GM13977 (cell line): ENCODE results near the gene MOV10.

Experiments
- DNase-seq: peaks from one replicate; pipeline ENCODE4 v3.0.0; 2012; ENCODE audit warnings: low spot score
- CTCF ChIP-seq: IDR thresholded peaks from 2 replicates; pipeline ENCODE4 v1.5.1; 2012; ENCODE audit warnings: mild to moderate bottlenecking, control low read depth; ENCODE audit not compliant: insufficient read depth; ENCODE audit errors: extremely low read depth, missing control alignments
- in situ Hi-C: fragments of 300-500 bp; cut with MboI; formaldehyde crosslinking; loops from one replicate; pipeline ENCODE4 v1.12.0; 2022; ENCODE audit warnings: low sequenced_read_pairs, low pct_unique_long_range_greater_than_20kb, mixed read lengths, inconsistent platforms; ENCODE audit not compliant: unreplicated experiment

MOV10 gene

DNA sequence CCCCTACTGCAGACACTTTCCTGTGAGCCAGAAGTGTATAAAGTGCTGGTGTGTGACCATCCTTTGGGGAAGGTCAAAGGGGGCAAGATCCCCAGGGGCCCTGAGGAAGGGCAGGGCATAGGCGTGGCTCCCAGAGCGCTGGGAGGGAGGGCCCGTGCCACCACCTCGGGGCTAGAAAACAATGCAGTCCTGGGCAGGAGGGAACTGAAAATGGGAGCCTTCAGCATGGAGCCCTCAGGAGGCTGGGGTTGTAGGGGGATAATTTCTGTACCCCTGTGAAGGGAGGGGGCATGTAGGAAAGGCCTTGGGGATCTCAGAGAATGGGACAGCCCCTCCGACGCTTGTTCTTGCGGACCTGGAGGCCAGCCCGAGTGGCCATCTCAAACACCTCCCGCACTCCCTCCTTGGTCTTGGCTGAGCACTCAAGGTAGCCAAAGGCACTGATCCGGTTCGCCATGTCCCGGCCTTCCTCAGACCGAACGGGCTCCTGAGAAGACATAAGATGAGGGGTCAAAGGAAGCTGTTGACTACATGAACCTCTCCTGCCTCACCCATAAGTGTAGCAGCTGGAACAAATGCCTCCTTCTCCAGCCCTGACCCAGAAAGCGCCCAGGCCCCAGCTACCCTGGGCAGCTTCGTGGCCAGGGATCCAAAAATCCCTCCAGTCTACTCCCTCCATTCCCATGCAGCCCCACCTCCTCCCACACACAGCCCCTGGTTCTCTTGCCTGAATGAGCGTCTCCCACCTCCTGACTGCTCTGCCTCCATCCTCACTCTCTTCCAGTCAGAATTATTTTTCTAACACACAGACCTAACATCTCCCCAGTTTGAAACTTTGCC is 27.0 kb downstream of the MOV10 start:
- no peak for TF ChIP-seq CTCF
- in situ Hi-C loops = loop anchor here (10.0 kb wide), 1 partner anchor 307 kb away; the partner anchor contains the start of gene CTTNBP2NL
- DNase-seq = no peak

- no peak for DNase-seq
- in situ Hi-C loops = loop anchor here (10.0 kb wide), 1 partner anchor 307 kb away; the partner anchor contains the start of gene CTTNBP2NL
- TF ChIP-seq CTCF = no peak
These were observed 27.6 kb downstream of the MOV10 start for GRCh38 chr1:112702067-112702395.

- in situ Hi-C loops = loop anchor here (10.0 kb wide), 1 partner anchor 308 kb away; the partner anchor contains the start of gene CTTNBP2NL
- DNase-seq = no peak
- no peak for TF ChIP-seq CTCF
These were observed 28.2 kb downstream of the MOV10 start for GRCh38 chr1:112702420-112703261.

DNA sequence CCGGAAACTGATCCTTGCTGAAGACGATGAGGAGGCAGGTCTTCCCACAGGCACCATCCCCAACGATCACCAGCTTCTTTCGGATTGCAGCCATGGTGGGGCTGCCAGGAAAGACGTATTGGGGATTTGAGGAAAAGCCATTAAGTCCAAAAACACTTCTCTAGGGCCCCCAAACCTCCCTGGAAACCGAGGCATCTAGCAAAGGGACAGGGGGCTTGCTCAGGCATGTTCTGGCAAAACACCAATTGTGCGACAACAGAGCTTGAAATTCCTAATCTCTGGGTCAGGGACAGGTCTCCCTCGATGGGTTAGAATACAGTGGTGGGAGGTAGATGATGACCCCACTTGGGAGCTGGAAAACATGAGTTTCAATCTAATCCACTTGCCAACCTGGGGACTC is 29.2 kb downstream of the MOV10 start:
- in situ Hi-C loops = loop anchor here (10.0 kb wide), 1 partner anchor 309 kb away; the partner anchor contains the start of gene CTTNBP2NL
- no peak for TF ChIP-seq CTCF
- DNase-seq = no peak

GRCh38 chr1:112704391-112704933 is 30.0 kb downstream of the MOV10 start:
- TF ChIP-seq CTCF = no peak
- DNase-seq = no peak
- in situ Hi-C loops = loop anchor here (10.0 kb wide), 1 partner anchor 310 kb away; the partner anchor contains the start of gene CTTNBP2NL

DNA sequence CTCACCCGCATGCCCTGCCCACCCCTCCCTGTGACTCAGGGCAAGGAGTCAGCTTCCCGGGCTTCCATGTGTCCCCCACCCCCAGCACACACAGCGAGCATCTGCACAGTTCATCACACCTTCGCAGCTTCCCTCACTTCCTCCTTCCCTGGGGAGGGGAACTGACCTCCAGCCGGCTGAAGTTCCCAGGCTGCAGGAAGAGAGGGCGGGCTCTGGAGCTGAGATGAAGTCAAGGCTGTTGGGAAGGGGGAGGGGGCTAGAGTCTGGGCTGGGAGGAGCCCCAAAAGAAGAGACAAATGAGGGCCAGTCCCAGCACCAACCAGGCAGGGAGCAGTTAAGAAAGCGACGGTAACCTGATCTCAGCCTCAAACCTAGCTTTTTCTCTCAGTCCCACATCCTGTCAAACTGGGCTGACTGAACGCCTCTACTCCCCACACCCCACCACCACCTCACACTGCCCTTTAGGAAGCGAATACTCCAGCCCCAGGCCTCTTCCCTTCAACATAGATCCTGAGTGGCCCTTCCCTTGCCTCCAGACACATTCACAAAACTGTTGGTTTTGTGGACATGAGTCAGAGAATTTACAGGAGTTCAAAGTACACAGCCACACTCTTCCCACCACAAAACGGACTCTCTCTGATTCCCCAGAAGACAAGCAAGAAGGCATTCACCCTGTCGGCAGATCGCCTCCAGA is 30.6 kb downstream of the MOV10 start:
- in situ Hi-C loops = loop anchor here (10.0 kb wide), 1 partner anchor 310 kb away; the partner anchor contains the start of gene CTTNBP2NL
- DNase-seq = peak; percentile 93
- TF ChIP-seq CTCF = no peak
